Osteocyte (in vitro differentiated cells): ENCODE data around the gene PRMT7. TPM values are rescaled to one million over a fixed set of nuclear protein-coding genes. Genes with fewer than 3 reads are reported as not detected.

Experiments used
- DNase-seq: peaks from one replicate; pipeline ENCODE4 v3.0.0; 2021; ENCODE audit warnings: mixed read lengths; ENCODE audit not compliant: unreplicated experiment; ENCODE audit errors: extremely low spot score
- H3K27ac Mint-ChIP-seq: one replicate; pipeline ENCODE4 v1.8.0; 2021; ENCODE audit warnings: mild to moderate bottlenecking, mixed read lengths; ENCODE audit not compliant: unreplicated experiment
- H3K27me3 Mint-ChIP-seq: one replicate; pipeline ENCODE4 v1.8.0; 2021; ENCODE audit warnings: mixed read lengths; ENCODE audit not compliant: unreplicated experiment
- H3K36me3 Mint-ChIP-seq: one replicate; pipeline ENCODE4 v1.8.0; 2021; ENCODE audit warnings: mixed read lengths; ENCODE audit not compliant: unreplicated experiment
- H3K4me1 Mint-ChIP-seq: one replicate; pipeline ENCODE4 v1.8.0; 2021; ENCODE audit warnings: mixed read lengths; ENCODE audit not compliant: unreplicated experiment
- H3K4me3 Mint-ChIP-seq: one replicate; pipeline ENCODE4 v1.8.0; 2021; ENCODE audit warnings: mild to moderate bottlenecking, moderate library complexity, mixed read lengths; ENCODE audit not compliant: unreplicated experiment
- H3K9me3 Mint-ChIP-seq: one replicate; pipeline ENCODE4 v1.8.0; 2021; ENCODE audit warnings: mixed read lengths; ENCODE audit not compliant: unreplicated experiment
- total RNA-seq: library from RNA; stranded (reverse); gene quantifications from 2 replicates; pipeline ENCODE4 v1.2.1, GENCODE V29; 2021
- TF ChIP-seq, protein P1 (sequence below): fragments of 200-600 bp; sonication (generic); IDR thresholded peaks from 2 replicates; pipeline ENCODE4 v1.5.0; 2021; ENCODE audit warnings: antibody characterized with exemption, mild to moderate bottlenecking, moderate library complexity

The PRMT7 gene
- total RNA-seq, 1 donor from 2014 or later = 38.4 TPM

DNA sequence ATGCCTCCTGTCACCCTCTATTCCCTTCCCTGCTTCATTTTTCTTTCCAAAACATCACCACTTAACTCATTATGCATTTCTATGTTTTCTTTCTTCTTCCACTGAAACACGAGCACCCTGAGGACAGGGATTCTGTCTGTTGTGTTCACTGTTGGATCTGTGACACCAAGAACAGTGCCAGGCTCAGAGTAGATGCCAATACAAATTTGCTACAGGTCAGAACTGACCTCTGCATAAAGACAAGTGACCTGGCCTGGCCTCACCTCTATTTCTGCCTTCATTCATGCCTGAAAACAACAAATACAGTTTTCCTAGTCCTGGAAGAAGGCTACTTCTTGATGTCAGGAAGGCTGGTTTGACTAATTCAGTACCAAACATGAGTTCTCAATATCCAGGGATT is 92.4 kb downstream of the PRMT7 start:
- Mint-ChIP-seq H3K27ac (no peak overlapping the region), H3K9me3 (no peaks in the 10 kb centered on the region)
- TF ChIP-seq, protein P1, sequence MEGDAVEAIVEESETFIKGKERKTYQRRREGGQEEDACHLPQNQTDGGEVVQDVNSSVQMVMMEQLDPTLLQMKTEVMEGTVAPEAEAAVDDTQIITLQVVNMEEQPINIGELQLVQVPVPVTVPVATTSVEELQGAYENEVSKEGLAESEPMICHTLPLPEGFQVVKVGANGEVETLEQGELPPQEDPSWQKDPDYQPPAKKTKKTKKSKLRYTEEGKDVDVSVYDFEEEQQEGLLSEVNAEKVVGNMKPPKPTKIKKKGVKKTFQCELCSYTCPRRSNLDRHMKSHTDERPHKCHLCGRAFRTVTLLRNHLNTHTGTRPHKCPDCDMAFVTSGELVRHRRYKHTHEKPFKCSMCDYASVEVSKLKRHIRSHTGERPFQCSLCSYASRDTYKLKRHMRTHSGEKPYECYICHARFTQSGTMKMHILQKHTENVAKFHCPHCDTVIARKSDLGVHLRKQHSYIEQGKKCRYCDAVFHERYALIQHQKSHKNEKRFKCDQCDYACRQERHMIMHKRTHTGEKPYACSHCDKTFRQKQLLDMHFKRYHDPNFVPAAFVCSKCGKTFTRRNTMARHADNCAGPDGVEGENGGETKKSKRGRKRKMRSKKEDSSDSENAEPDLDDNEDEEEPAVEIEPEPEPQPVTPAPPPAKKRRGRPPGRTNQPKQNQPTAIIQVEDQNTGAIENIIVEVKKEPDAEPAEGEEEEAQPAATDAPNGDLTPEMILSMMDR = no peak

DNA sequence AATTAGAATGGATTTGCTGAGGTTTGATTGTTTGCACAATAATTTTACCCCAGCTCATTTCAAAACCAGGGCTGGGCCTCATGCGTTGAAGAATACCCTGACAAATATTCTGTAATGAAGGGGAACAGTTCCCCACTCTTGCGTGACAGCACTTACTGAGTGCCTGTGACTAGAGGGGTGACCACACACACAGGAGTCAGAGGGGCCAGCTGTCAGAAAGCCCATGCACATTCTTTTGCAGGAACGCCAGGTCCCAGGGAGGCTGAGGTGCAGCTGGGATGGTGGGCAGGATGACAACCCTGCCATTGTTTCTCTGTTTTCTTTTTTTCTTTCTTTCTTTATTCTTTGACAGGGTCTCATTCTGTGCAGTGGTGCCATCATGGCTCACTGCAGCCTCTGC is 92.9 kb downstream of the PRMT7 start:
- H3K4me1 Mint-ChIP-seq = peaks cover 15% of the 10 kb centered on the region
- no peak for DNase-seq
- TF ChIP-seq, protein P1 = no peak
- no peaks in the 10 kb centered on the region for H3K36me3 Mint-ChIP-seq
- no peaks in the 10 kb centered on the region for H3K9me3 Mint-ChIP-seq
- H3K27ac Mint-ChIP-seq = no peak overlapping the region
- H3K27me3 Mint-ChIP-seq = peaks cover 15% of the 10 kb centered on the region
- no peak overlapping the region for H3K4me3 Mint-ChIP-seq

More for the DNA sequence above, 92.4 kb downstream of the PRMT7 start:
- Mint-ChIP-seq H3K4me3 (no peak overlapping the region), H3K36me3 (no peaks in the 10 kb centered on the region), H3K4me1 (peaks cover 15% of the 10 kb centered on the region), H3K27me3 (peaks cover 10% of the 10 kb centered on the region)
- DNase-seq = no peak

DNA sequence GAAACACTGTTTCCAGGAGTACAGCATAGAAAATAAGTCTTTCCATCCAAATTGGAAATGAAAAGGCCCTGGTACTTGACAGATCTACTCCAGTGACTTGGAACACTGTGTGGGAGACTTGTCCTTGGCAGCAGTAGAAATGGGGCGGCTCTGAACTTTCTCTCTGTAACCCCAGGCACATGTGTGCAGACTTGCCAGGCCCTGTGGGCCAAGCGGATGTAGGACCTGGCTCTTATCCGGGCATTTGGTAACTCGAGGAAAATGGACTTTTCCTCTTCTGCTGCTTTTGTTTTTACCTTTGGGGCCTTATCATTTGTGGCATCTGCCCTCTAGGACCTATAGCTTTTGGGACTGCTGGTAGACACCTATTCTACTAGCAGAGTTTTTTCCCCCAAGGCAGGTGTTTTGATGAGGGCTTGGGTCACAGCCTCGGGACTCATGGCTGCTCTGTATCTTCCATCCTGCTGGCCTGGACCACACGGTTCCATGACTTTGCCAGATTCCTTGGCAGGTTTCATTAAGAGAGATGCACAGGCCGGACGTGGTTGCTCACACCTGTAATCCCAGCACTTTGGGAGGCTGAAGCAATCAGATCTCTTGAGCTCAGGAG is 94.0 kb downstream of the PRMT7 start:
- no peaks in the 10 kb centered on the region for H3K9me3 Mint-ChIP-seq
- H3K4me3 Mint-ChIP-seq = no peak overlapping the region
- H3K27me3 Mint-ChIP-seq = peaks cover 19% of the 10 kb centered on the region
- TF ChIP-seq, protein P1 = no peak
- H3K27ac Mint-ChIP-seq = no peak overlapping the region
- DNase-seq = no peak
- H3K4me1 Mint-ChIP-seq = peaks cover 15% of the 10 kb centered on the region
- H3K36me3 Mint-ChIP-seq = no peaks in the 10 kb centered on the region

DNA sequence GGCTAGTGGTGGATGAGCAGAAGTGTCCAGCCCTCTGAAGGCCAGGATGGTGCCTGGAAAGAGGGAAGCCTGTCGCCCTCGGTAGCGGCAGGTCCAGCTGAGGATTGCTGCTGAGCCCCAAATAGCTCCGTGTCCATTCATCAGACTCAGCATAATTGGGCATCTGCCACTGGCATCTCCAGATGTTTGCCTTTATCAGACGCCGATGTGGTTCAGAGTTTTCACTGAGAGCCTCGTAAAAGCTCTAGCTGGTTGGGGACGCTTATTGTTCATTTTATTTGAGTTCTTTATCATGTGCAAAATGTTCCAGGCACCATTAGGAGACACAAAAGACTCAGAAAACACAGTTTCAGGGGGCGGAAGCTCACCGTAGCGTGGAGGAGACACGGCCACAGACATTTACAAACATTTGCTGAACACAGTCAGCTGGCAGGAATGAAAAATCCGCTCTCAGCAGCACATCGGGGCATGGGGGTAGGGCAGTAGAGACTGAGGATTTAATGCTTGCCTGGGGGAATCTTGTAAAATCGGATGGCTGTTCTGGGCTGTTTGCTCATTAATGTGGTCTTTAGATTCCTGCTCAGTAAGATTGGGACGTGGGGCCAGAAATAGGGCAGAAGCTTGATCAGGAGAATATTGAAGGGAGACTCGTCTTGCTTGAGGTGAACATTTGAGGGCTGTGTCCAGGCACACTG is 95.8 kb downstream of the PRMT7 start:
- Mint-ChIP-seq H3K4me1 (peaks cover 15% of the 10 kb centered on the region), H3K36me3 (no peaks in the 10 kb centered on the region), H3K27ac (no peak overlapping the region), H3K4me3 (no peak overlapping the region), H3K9me3 (no peaks in the 10 kb centered on the region), H3K27me3 (peaks cover 19% of the 10 kb centered on the region)
- TF ChIP-seq, protein P1 = no peak
- DNase-seq = no peak

Other genes with a start within 250 kb of the PRMT7 start
- gene NFATC3, start 225.6 kb upstream of the PRMT7 start, total RNA-seq = 42.0 and 42.3 TPM in 2 replicates
- gene ESRP2, start 74.9 kb upstream of the PRMT7 start, total RNA-seq = 0.16 and 0.24 TPM in 2 replicates
- 25.9 and 27.9 TPM in 2 replicates for gene PLA2G15, start 65.6 kb upstream of the PRMT7 start, total RNA-seq
- 50.7 and 52.9 TPM in 2 replicates for gene SLC7A6, start 46.5 kb upstream of the PRMT7 start, total RNA-seq
- gene SLC7A6OS, start 73 bp upstream of the PRMT7 start, total RNA-seq = 14.2 and 18.4 TPM in 2 replicates
- gene SMPD3, start 137.5 kb downstream of the PRMT7 start, total RNA-seq = not detected in 2 replicates
- 34.8 and 36.3 TPM in 2 replicates for gene ZFP90, start 228.3 kb downstream of the PRMT7 start, total RNA-seq